HepG2 (cell line): ENCODE measurements around the gene GNPDA2. TPM values are rescaled to one million over a fixed set of nuclear protein-coding genes. Genes with fewer than 3 reads are reported as not detected.

ENCODE experiments used
- ERF ChIP-seq: IDR thresholded peaks from 2 replicates; pipeline ENCODE4 v1.6.1; 2018; ENCODE audit warnings: missing biosample characterization, missing genetic modification reagents
- FOXA1 ChIP-seq, 2 experiments: fragments of 450-650 bp in 1 of 2; sonication (generic) in 1 of 2; formaldehyde crosslinking in 1 of 2; IDR thresholded peaks; 2 replicates each; pipeline versions ENCODE4 v1.4.0 to v1.6.1; 2016 to 2020; ENCODE audit warnings: missing genetic modification reagents in 1 of 2
- HNRNPLL ChIP-seq: fragments of 200-400 bp; formaldehyde crosslinking; IDR thresholded peaks from 2 replicates; pipeline ENCODE4 v1.6.1; 2017; ENCODE audit warnings: mild to moderate bottlenecking, low read depth, low read length; ENCODE audit not compliant: poor library complexity, severe bottlenecking
- KLF9 ChIP-seq: IDR thresholded peaks from 2 replicates; pipeline ENCODE4 v1.6.1; 2016; ENCODE audit warnings: low read depth
- MED1 ChIP-seq: sonication (generic); formaldehyde crosslinking; IDR thresholded peaks from 2 replicates; pipeline ENCODE4 v1.4.0; 2020; ENCODE audit warnings: missing genetic modification reagents
- TAF1 ChIP-seq: sonication (generic); formaldehyde crosslinking; IDR thresholded peaks from 2 replicates; pipeline ENCODE4 v1.4.0; 2020; ENCODE audit warnings: missing genetic modification reagents
- ZBTB7B ChIP-seq: sonication (generic); formaldehyde crosslinking; IDR thresholded peaks from 2 replicates; pipeline ENCODE4 v1.4.0; 2020; ENCODE audit warnings: missing genetic modification reagents
- ZFP37 ChIP-seq: sonication (generic); formaldehyde crosslinking; IDR thresholded peaks from 2 replicates; pipeline ENCODE4 v1.4.0; 2020; ENCODE audit warnings: missing genetic modification reagents, borderline replicate concordance
- ZNF430 ChIP-seq: sonication (generic); formaldehyde crosslinking; IDR thresholded peaks from 2 replicates; pipeline ENCODE4 v1.9.0; 2021; ENCODE audit warnings: mild to moderate bottlenecking, missing genetic modification reagents
- ZNF782 ChIP-seq: sonication (generic); formaldehyde crosslinking; IDR thresholded peaks from 2 replicates; pipeline ENCODE4 v1.4.0; 2020; ENCODE audit warnings: missing genetic modification reagents, mild to moderate bottlenecking, borderline replicate concordance
- ZNF788 ChIP-seq: sonication (generic); formaldehyde crosslinking; IDR thresholded peaks from 2 replicates; pipeline ENCODE4 v1.5.0; 2020; ENCODE audit warnings: mild to moderate bottlenecking, missing genetic modification reagents, borderline replicate concordance
- ZSCAN9 ChIP-seq: IDR thresholded peaks from 2 replicates; pipeline ENCODE4 v1.6.1; 2016; ENCODE audit warnings: borderline replicate concordance
- polyA plus RNA-seq, 8 experiments: library from polyadenylated mRNA; depleted of rRNA in 3 of 8; stranded (reverse) in 7 of 8; unstranded in 1 of 8; fragments of >200 nt; fragmentation: Illumina TruSeq in 4 of 8; extraction: Trizol in 4 of 8; gene quantifications; 2 replicates each; pipeline versions ENCODE4 v1.2.1 to v1.2.3, GENCODE V29; 2011 to 2016; ENCODE audit warnings: low read depth in 4 of 8, missing spikeins in 1 of 8, mixed read lengths in 1 of 8; ENCODE audit not compliant: insufficient read depth in 1 of 8
- total RNA-seq, 5 experiments: library from RNA; depleted of rRNA; stranded (reverse); fragments of >200 nt; fragmentation: Illumina TruSeq; extraction: Trizol; gene quantifications; 2 replicates each; pipeline ENCODE4 v1.2.3, GENCODE V29; 2016; ENCODE audit warnings: low read depth in 1 of 5
- TF ChIP-seq, protein P1 (sequence below): IDR thresholded peaks from 2 replicates; pipeline ENCODE4 v1.6.1; 2018; ENCODE audit warnings: missing genetic modification reagents, mild to moderate bottlenecking, missing compliant biosample characterization
- TF ChIP-seq, protein P2 (sequence below): sonication (generic); formaldehyde crosslinking; IDR thresholded peaks from 2 replicates; pipeline ENCODE4 v1.5.1; 2020; ENCODE audit warnings: mild to moderate bottlenecking, missing genetic modification reagents, moderate library complexity
- TF ChIP-seq, protein P3 (sequence below): sonication (generic); formaldehyde crosslinking; IDR thresholded peaks from 2 replicates; pipeline ENCODE4 v1.8.1; 2022; ENCODE audit warnings: low read depth, mild to moderate bottlenecking, missing genetic modification reagents
- TF ChIP-seq, protein P4 (sequence below): IDR thresholded peaks from 2 replicates; pipeline ENCODE4 v1.6.1; 2016
- TF ChIP-seq, protein P5 (sequence below): sonication (generic); formaldehyde crosslinking; IDR thresholded peaks from 2 replicates; pipeline ENCODE4 v1.8.0; 2022; ENCODE audit warnings: mild to moderate bottlenecking, missing genetic modification reagents, borderline replicate concordance

Gene GNPDA2
- total and polyA plus RNA-seq, 2 of the 13 experiments (the other 11 are each of a cell fraction or from before 2014, with no cell fraction given): 5.4 to 9.0 TPM

DNA sequence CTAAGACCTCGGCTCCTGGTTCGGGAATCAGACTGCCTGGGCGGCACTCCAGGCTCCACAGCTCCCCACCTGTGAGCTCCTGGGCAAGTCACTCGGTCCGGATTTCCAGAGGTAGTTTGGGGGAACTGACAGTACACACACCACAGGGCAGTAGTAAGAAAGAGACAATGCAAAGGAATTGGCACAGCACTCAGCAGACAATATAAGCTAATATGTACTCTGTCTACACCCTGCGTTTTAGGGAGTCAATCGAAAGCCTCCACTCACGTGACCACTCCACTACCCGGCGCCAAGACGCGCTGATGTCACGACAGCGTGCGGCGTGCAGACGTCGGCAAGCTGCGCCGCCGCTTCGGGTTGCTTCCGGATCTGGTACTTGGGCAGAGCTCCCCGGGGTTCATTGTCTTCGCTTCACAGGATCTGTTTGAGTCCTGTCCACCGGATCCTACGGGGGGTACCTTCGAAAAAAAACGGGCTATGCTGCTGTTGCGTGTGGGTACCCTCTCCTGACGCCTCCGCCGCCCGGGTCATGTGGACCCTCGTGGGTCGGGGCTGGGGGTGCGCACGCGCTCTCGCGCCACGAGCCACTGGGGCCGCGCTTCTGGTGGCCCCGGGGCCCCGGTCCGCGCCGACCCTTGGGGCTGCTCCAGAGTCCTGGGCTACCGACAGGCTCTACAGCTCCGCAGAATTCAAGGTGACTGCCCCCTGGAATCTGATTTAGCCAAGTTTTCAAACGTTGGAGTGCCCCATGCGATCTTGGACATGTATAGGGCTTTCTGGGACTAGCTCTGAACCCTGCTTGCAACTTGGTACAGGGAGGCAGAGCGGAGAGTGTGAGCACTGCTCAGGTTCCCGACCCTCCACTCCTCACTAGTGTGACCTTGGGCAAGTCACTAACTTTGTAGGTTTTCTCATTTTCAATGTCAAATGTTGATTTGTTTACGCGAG, 48.0 kb downstream of the GNPDA2 start, which contains the start of gene GUF1 (continued):
- TF ChIP-seq, protein P1, sequence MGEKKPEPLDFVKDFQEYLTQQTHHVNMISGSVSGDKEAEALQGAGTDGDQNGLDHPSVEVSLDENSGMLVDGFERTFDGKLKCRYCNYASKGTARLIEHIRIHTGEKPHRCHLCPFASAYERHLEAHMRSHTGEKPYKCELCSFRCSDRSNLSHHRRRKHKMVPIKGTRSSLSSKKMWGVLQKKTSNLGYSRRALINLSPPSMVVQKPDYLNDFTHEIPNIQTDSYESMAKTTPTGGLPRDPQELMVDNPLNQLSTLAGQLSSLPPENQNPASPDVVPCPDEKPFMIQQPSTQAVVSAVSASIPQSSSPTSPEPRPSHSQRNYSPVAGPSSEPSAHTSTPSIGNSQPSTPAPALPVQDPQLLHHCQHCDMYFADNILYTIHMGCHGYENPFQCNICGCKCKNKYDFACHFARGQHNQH (CRISPR knock-in tag): peak; percentile 46; the same call in 1 of the 2 replicates
- no peak for TF ChIP-seq FOXA1 (IDR thresholded peaks at IDR 0.05)
- peak; percentile 58 for TF ChIP-seq FOXA1 (CRISPR knock-in tag; IDR thresholded peaks at IDR 0.05)
- 0 out of 2 replicates have a peak, but pooled peaks have one; percentile 23 for TF ChIP-seq KLF9
- TF ChIP-seq ZFP37 (CRISPR knock-in tag): 0 out of 2 replicates have a peak, but pooled peaks have one; percentile 30
- TF ChIP-seq, protein P2, sequence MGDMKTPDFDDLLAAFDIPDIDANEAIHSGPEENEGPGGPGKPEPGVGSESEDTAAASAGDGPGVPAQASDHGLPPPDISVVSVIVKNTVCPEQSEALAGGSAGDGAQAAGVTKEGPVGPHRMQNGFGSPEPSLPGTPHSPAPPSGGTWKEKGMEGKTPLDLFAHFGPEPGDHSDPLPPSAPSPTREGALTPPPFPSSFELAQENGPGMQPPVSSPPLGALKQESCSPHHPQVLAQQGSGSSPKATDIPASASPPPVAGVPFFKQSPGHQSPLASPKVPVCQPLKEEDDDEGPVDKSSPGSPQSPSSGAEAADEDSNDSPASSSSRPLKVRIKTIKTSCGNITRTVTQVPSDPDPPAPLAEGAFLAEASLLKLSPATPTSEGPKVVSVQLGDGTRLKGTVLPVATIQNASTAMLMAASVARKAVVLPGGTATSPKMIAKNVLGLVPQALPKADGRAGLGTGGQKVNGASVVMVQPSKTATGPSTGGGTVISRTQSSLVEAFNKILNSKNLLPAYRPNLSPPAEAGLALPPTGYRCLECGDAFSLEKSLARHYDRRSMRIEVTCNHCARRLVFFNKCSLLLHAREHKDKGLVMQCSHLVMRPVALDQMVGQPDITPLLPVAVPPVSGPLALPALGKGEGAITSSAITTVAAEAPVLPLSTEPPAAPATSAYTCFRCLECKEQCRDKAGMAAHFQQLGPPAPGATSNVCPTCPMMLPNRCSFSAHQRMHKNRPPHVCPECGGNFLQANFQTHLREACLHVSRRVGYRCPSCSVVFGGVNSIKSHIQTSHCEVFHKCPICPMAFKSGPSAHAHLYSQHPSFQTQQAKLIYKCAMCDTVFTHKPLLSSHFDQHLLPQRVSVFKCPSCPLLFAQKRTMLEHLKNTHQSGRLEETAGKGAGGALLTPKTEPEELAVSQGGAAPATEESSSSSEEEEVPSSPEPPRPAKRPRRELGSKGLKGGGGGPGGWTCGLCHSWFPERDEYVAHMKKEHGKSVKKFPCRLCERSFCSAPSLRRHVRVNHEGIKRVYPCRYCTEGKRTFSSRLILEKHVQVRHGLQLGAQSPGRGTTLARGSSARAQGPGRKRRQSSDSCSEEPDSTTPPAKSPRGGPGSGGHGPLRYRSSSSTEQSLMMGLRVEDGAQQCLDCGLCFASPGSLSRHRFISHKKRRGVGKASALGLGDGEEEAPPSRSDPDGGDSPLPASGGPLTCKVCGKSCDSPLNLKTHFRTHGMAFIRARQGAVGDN (CRISPR knock-in tag): peak; percentile 95
- peak; percentile 60; the same call in 1 of the 2 replicates for TF ChIP-seq ZNF430
- TF ChIP-seq ZNF788 (CRISPR knock-in tag): peak; percentile 84; the same call in 1 of the 2 replicates
- TF ChIP-seq TAF1: peak; percentile 89; the same call in 1 of the 2 replicates
- peak; percentile 61 for TF ChIP-seq HNRNPLL
- TF ChIP-seq MED1 (CRISPR knock-in tag): 0 out of 2 replicates have a peak, but pooled peaks have one; percentile 27
- TF ChIP-seq ERF (CRISPR knock-in tag): peak; percentile 56; the same call in 1 of the 2 replicates
- TF ChIP-seq, protein P3, sequence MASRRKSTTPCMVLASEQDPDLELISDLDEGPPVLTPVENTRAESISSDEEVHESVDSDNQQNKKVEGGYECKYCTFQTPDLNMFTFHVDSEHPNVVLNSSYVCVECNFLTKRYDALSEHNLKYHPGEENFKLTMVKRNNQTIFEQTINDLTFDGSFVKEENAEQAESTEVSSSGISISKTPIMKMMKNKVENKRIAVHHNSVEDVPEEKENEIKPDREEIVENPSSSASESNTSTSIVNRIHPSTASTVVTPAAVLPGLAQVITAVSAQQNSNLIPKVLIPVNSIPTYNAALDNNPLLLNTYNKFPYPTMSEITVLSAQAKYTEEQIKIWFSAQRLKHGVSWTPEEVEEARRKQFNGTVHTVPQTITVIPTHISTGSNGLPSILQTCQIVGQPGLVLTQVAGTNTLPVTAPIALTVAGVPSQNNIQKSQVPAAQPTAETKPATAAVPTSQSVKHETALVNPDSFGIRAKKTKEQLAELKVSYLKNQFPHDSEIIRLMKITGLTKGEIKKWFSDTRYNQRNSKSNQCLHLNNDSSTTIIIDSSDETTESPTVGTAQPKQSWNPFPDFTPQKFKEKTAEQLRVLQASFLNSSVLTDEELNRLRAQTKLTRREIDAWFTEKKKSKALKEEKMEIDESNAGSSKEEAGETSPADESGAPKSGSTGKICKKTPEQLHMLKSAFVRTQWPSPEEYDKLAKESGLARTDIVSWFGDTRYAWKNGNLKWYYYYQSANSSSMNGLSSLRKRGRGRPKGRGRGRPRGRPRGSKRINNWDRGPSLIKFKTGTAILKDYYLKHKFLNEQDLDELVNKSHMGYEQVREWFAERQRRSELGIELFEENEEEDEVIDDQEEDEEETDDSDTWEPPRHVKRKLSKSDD (CRISPR knock-in tag): peak; percentile 23; the same call in 1 of the 2 replicates
- TF ChIP-seq, protein P4, sequence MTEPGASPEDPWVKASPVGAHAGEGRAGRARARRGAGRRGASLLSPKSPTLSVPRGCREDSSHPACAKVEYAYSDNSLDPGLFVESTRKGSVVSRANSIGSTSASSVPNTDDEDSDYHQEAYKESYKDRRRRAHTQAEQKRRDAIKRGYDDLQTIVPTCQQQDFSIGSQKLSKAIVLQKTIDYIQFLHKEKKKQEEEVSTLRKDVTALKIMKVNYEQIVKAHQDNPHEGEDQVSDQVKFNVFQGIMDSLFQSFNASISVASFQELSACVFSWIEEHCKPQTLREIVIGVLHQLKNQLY (CRISPR knock-in tag): no peak
- TF ChIP-seq ZSCAN9 (CRISPR knock-in tag): 0 out of 2 replicates have a peak, but pooled peaks have one; percentile 16
- peak; percentile 52 for TF ChIP-seq ZBTB7B (CRISPR knock-in tag)
- TF ChIP-seq, protein P5, sequence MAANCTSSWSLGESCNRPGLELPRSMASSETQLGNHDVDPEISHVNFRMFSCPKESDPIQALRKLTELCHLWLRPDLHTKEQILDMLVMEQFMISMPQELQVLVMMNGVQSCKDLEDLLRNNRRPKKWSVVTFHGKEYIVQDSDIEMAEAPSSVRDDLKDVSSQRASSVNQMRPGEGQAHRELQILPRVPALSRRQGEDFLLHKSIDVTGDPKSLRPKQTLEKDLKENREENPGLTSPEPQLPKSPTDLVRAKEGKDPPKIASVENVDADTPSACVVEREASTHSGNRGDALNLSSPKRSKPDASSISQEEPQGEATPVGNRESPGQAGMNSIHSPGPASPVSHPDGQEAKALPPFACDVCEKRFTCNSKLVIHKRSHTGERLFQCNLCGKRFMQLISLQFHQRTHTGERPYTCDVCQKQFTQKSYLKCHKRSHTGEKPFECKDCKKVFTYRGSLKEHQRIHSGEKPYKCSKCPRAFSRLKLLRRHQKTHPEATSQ (CRISPR knock-in tag): peak; percentile 60; the same call in 1 of the 2 replicates
- peak; percentile 73 for TF ChIP-seq ZNF782 (CRISPR knock-in tag)
